HG02840 (cell line): ENCODE results near the gene SAMD8.

ENCODE experiments used
- ATAC-seq: cut with Tn5 transposase; IDR thresholded peaks from one replicate; pipeline ENCODE4 v1.9.1; 2021; ENCODE audit warnings: mild to moderate bottlenecking, moderate library complexity, moderate number of reproducible peaks; ENCODE audit not compliant: unreplicated experiment, low FRiP score

Gene SAMD8

DNA sequence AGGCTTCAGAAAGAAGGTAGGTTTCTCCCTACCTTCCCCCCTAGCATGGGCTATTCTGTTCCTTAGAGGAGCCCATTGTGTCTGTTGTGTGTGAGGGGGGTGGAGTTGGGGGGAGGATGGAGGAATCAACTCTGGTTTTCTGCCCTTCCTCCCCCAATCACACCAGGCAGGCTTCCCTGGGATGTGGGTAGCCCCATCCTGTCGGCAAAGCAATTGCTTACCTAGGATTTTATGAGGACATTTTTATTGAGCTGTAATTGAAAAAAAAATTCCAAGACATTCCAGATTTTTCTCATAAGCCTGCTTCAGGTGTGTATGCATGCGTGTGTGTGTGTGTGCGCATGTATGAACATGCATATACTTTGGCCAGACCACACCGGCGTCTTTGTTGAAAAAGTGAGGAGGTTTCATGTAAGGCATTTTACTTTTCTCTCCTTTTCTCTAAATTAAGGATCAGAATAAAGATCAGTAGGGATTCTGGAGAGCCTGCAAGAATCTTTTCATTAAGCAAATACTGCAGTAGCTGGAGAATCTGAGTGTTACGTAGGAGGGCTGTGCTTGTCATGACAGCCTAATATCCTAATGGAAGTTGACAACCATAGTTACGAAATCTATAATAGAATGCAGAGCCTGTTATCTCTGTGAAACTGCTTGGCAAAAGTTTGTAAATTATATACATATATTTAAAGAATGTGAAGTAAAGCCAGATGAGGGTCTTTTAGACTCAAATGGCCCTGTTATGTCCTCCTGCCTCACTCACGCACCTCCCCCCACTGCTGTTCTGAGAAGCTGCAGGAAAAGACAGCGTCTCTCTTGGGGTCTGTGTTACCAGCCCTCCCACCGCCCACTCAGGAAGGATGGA, 27.3 kb upstream of the SAMD8 start:
- no peak for ATAC-seq

GRCh38 chr10:75084834-75085384, 26.5 kb upstream of the SAMD8 start:
- no peak for ATAC-seq

DNA sequence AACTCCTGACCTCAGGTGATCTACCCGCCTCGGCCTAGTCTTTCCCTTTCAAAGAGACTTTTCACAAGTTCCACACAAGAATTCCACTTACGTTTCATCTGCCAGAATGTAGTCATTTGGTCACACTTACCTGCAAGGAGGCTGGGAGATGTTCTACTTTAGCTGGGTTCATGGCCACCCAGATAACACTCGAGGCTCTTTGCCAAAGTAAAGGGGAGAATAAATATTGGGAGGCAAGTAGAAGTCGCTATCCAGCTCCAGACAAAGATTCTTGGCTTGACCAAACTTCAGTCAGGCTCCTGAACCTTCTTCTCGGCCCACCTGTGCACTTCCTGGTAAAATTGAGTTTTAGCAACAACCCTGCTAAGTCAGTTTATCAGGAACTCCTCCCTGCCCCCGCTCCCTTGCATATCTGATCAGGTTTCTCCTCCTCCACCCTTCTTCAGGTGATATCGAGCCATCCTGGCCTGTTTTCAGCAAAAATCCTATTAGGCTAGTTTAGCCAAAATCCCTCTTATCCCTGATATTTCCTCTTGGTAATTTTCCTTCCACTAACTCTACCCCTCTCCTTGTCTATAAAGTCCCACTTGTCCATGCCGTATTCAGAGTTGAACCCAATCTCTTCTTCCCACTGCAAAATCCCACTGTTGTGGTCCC, 25.1 kb upstream of the SAMD8 start:
- ATAC-seq = no peak

DNA sequence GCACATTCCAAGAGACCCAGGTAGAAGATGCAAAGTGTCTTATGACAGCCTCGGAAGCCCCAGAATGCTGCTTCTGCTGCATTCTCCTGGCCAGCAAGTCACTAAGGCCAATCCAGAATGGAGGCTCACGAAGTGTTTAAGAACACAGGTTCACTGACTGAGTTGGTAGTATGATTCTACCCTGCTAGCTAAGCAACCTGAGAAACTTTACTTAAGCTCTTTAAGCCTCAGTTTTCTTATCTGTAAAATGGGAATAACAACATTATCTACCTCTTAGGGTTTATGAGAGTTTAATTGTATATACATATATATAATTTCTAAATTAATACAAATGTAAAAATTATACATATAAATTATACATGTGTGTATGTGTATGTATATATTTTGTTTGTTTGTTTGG, 22.8 kb upstream of the SAMD8 start:
- ATAC-seq = no peak

DNA sequence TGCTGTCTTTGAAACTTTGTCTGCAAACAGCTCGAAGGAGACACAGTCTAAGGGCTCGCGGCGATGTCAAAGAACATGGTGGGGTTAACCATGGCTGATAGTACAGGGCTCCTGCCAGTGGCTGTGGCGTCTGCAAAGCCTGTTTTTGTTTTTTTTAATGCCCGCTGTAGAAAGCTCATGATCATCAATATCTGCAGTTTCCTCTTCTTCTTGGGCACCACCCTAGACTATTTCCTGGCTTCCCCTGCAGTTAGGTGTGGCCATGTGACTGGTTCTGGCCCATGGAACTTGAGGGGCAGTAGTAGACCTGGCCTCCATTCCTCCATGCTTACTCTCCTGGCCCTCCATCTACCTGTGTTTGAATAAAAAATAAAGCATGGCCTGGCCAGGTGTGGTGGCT, 21.8 kb upstream of the SAMD8 start:
- no peak for ATAC-seq

DNA sequence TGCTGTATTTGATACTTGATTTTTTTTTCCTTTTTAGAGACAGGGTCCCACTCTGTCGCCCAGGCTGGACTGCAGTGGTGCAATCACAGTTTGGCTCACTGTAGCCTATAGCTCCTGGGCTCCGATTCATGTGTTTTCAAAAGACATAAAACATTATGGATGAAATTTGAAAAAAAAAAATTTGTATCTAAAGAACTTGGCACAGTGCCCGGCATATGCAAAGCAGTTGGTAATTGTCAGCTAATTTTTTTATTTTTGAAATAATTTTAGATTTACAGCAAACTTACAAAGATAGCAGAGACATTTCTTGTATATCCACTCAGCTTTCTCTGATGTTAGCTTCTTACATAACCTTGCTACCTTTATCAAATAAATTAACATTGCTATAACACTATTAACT, 20.3 kb upstream of the SAMD8 start:
- no peak for ATAC-seq

GRCh38 chr10:75094465-75094864, 17.0 kb upstream of the SAMD8 start:
- no peak for ATAC-seq

DNA sequence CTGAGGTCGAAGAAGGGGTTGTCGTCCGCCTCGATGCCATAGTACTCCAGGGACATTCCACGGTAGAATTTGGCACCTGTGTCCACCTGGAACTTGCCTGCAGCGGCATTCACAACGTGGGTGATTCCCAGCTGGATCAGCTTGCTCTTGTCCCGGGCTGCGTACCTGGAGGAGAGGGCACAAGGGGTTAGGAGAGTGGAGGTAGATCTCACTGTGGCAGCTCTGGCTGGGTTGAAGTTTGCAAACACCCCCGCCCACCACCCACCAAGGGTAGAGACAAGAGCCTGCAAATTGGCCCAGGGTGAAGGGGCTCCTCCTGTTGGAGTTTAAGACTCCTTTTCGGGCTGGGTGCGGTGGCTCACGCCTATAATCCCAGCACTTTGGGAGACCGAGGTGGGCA, 15.8 kb upstream of the SAMD8 start:
- no peak for ATAC-seq

DNA sequence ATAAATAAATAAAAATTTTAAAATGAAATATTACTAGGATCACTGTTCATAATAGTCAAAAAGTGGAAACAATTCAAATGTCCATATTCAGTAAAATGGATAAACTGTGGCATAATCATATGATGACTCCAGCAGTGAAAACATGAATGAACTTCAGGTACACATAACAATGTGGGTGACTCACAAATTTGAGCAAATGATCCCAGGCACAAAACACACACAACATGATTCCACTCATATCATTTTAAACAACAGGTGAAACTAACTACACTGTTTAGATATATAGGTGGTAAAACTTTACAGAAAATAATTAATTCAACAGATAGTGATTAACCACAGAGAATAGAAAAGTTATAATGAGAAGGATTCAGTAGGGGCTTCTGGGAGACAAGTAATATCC, 14.7 kb upstream of the SAMD8 start:
- no peak for ATAC-seq

DNA sequence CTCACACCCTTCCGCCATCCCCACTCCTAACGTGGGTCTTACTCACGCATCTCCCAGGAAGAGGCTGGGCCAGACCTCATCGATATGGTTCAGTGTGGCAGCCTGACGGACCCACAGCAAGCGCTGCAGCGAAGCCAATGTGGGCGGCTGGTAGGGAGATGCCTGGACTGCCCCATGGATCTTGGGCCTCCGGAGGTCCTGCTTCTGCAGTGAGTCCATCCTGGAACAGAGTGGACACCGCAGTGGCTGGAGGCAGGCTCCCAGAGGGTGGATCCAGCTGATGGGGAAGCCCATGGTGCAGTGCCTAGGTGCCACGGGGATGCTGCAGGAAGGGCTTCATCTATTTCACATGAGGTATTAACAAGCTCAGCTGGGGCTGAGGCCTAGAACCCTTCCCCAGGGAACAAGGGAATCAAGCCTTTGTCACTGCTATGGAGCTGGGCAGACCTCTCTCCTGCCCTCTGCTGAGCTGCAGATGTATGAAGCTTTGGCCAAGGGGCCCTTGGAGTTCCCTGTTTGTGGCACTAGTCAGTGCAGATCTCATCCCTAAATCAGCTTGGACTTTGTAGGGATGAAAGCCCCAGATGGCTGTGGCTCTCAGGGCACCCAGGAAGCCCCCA, 13.7 kb upstream of the SAMD8 start:
- ATAC-seq = no peak

- ATAC-seq = no peak
These were observed 12.4 kb upstream of the SAMD8 start for GRCh38 chr10:75098902-75099673.

- ATAC-seq = no peak
These were observed 11.3 kb upstream of the SAMD8 start for GRCh38 chr10:75099952-75100763.

DNA sequence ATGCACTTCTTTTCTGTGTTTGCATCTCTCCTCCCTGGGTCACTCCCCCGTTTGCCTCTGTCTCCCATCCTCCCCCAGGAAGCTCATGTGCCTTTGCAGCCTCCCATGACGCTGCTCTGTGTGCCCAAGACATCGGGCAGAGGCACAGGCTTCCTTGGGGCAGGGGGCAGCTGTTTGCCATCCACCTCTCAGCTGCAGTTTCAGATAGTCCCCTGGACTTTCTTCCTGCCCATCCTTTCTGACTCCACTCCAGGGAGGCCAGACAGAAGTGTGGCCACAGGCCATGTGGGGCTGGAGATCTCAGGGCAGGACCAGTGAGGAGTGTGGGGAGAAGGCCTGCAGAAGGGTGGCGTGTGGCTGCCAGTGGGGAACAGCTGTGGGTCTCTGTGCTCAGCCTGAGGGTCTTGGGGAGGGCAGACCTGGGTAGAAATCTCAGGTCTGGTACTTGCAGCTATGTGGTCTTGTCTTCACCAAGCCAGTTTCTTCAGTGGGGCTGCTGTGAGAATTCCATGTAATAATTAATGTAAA, 10.6 kb upstream of the SAMD8 start:
- no peak for ATAC-seq

DNA sequence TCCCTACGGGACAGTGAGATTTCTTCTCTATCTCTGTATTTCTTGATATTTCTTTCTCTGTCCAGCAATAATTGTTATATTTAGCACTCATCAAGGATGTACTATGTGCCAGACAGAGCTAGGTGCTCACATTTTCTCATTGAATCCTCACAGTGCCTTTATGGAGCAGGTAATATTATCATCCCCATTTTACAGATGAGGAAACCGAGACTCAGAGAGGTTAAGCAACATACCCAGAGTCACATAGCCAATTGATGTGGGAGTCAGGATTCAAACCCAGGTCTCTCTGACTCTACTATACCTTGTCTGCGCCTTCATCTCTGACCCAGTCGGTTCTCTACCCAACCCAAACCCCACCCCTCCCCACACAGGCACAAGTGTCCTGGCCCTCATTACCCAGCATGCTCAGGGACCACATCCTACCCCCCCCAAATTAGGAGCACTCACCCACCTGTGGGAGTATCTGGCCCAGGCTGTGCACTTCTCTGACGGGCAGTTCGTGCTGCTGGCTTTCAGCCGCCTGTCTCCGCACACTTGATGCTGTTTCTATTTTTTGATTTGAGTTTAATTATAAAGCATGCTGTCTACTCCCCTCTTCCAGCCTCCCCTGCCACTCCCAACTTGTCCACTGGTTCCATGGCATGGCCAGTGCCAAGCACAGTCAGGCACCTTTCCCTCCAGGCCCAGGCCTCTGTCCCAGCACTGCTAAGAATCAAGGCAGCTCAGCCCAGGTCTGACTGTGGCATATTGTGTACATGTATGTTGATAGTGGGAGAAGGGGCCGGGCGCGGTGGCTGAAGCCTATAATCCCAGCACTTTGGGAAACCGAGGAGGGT, 9.8 kb upstream of the SAMD8 start:
- ATAC-seq = no peak

- ATAC-seq = no peak
These were observed 8.4 kb upstream of the SAMD8 start for GRCh38 chr10:75102830-75103673.

DNA sequence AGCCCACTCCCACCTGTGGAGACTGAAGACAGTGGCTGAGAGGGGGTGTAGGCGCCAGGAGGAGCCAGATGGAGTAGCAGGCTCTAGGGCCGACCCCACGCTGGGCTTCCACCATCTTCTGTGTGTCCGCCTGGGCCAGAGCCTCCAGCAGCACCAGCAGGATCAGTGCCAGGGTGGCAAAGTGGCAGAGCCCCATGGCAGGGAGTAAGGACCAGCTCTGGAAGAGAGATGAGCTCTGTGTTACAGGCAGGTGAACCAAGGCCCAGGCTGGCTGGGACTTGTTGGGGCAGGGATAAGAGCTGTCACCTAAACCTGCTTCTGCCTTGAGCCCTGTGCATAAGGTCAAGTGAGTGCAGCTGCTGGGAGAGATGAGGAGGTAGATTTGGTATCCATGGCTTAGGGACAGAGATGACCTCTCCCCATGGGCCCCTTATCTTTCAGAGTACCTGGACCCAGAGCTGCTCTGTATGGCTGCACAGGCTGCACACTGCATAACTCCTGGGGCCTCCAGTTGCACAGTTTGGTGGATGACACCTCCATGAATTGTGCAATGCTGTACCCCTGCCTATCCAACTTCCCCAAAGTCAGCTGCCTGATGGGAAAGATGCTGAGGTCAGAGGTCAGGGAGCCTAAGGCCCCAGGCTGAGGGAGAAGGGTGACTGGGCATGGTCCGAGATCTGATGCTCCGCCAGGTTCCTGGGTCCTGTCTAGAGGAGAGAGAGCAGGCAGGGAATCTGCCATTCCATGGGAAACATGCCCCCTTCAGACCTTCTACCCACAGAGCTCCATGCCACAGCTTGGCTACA, 7.4 kb upstream of the SAMD8 start:
- no peak for ATAC-seq

GRCh38 chr10:75104842-75105241, 6.6 kb upstream of the SAMD8 start:
- ATAC-seq = no peak
